ENCODE data around the gene GPSM3.

- TF ChIP-seq, protein P1, sequence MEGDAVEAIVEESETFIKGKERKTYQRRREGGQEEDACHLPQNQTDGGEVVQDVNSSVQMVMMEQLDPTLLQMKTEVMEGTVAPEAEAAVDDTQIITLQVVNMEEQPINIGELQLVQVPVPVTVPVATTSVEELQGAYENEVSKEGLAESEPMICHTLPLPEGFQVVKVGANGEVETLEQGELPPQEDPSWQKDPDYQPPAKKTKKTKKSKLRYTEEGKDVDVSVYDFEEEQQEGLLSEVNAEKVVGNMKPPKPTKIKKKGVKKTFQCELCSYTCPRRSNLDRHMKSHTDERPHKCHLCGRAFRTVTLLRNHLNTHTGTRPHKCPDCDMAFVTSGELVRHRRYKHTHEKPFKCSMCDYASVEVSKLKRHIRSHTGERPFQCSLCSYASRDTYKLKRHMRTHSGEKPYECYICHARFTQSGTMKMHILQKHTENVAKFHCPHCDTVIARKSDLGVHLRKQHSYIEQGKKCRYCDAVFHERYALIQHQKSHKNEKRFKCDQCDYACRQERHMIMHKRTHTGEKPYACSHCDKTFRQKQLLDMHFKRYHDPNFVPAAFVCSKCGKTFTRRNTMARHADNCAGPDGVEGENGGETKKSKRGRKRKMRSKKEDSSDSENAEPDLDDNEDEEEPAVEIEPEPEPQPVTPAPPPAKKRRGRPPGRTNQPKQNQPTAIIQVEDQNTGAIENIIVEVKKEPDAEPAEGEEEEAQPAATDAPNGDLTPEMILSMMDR (conservative IDR thresholded peaks at IDR 0.05), result no peak
- TF ChIP-seq EZH2 (IDR thresholded peaks at IDR 0.05; ENCODE audit: low read depth), result no peak
Observed at GRCh38 chr6:32164295-32164694, 28.1 kb downstream of the GPSM3 start, which contains the start of gene EGFL8.

Measured in PC-9 (cell line).